KMS-11 (cell line): ENCODE data around the gene ZNRF1.

Source experiments
- H2AFZ ChIP-seq: fragments of 200-600 bp; sonication (generic); 2 replicates; pipeline ENCODE4 v1.6.1; 2016; ENCODE audit warnings: antibody characterized with exemption, mixed run types, low read depth
- H3K27ac ChIP-seq: fragments of 200-600 bp; sonication (generic); 2 replicates; pipeline ENCODE4 v1.6.1; 2016; ENCODE audit warnings: mild to moderate bottlenecking, mixed run types
- H3K27me3 ChIP-seq: fragments of 200-600 bp; sonication (generic); 2 replicates; pipeline ENCODE4 v1.6.1; 2017; ENCODE audit warnings: mild to moderate bottlenecking, low read depth, mixed run types, moderate library complexity; ENCODE audit not compliant: insufficient read depth
- H3K36me3 ChIP-seq: fragments of 200-600 bp; sonication (generic); 2 replicates; pipeline ENCODE4 v1.6.1; 2017; ENCODE audit warnings: mild to moderate bottlenecking, mixed run types; ENCODE audit not compliant: insufficient read depth
- H3K4me1 ChIP-seq: fragments of 200-600 bp; sonication (generic); 2 replicates; pipeline ENCODE4 v1.6.1; 2016; ENCODE audit warnings: mild to moderate bottlenecking, low read depth, mixed run types; ENCODE audit not compliant: poor library complexity, severe bottlenecking
- H3K4me2 ChIP-seq: fragments of 200-600 bp; sonication (generic); 2 replicates; pipeline ENCODE4 v1.7.0; 2016; ENCODE audit warnings: mild to moderate bottlenecking, mixed run types
- H3K4me3 ChIP-seq: fragments of 200-600 bp; sonication (generic); IDR thresholded peaks from 2 replicates; pipeline ENCODE4 v1.6.1; 2017; ENCODE audit warnings: low read depth, low read length, mixed read lengths; ENCODE audit not compliant: insufficient read depth
- H3K79me2 ChIP-seq: fragments of 200-600 bp; sonication (generic); 2 replicates; pipeline ENCODE4 v1.6.1; 2016; ENCODE audit warnings: low read depth, mixed run types; ENCODE audit not compliant: insufficient read depth
- H3K9ac ChIP-seq: fragments of 200-600 bp; sonication (generic); 2 replicates; pipeline ENCODE4 v1.6.1; 2016; ENCODE audit warnings: mild to moderate bottlenecking, mixed run types
- H4K20me1 ChIP-seq: fragments of 200-600 bp; sonication (generic); 2 replicates; pipeline ENCODE4 v1.6.1; 2016; ENCODE audit warnings: mild to moderate bottlenecking, mixed run types; ENCODE audit not compliant: insufficient read depth
- CTCF ChIP-seq: fragments of 200-600 bp; sonication (generic); conservative IDR thresholded peaks from 2 replicates; pipeline ENCODE4 v1.6.1; 2017; ENCODE audit warnings: low read depth, mild to moderate bottlenecking, antibody characterized with exemption, low read length, moderate library complexity, mixed read lengths

Gene ZNRF1

GRCh38 chr16:75002474-75002873 is 3.6 kb downstream of the ZNRF1 start:
- no peaks in the 10 kb centered on the region; the same call in 1 of the 2 replicates for H3K79me2 ChIP-seq
- peaks cover 19% of the 10 kb centered on the region for H3K4me1 ChIP-seq
- no peaks in the 10 kb centered on the region for H3K27me3 ChIP-seq
- TF ChIP-seq CTCF, result no peak
- no peaks in the 10 kb centered on the region for H3K36me3 ChIP-seq
- no peaks in the 10 kb centered on the region for H4K20me1 ChIP-seq
- no peak overlapping the region for H2AFZ ChIP-seq
- no peak overlapping the region for H3K4me3 ChIP-seq
- H3K4me2 ChIP-seq, result no peak overlapping the region
- no peak overlapping the region for H3K9ac ChIP-seq
- H3K27ac ChIP-seq, result no peak overlapping the region

GRCh38 chr16:75003931-75004330 is 5.1 kb downstream of the ZNRF1 start:
- H3K36me3 ChIP-seq, result no peaks in the 10 kb centered on the region
- no peaks in the 10 kb centered on the region for H3K27me3 ChIP-seq
- no peak overlapping the region for H3K27ac ChIP-seq
- peaks cover 14% of the 10 kb centered on the region for H3K4me1 ChIP-seq
- no peak for TF ChIP-seq CTCF
- no peak overlapping the region for H3K4me3 ChIP-seq
- H3K79me2 ChIP-seq, result no peaks in the 10 kb centered on the region; the same call in 1 of the 2 replicates
- no peak overlapping the region for H2AFZ ChIP-seq
- H4K20me1 ChIP-seq, result no peaks in the 10 kb centered on the region
- H3K9ac ChIP-seq, result no peak overlapping the region
- no peak overlapping the region for H3K4me2 ChIP-seq

GRCh38 chr16:75004460-75004859 is 5.6 kb downstream of the ZNRF1 start:
- no peak overlapping the region for H2AFZ ChIP-seq
- H3K4me2 ChIP-seq, result no peak overlapping the region
- H3K4me1 ChIP-seq, result peaks cover 14% of the 10 kb centered on the region
- H4K20me1 ChIP-seq, result no peaks in the 10 kb centered on the region
- no peak overlapping the region for H3K4me3 ChIP-seq
- no peak for TF ChIP-seq CTCF
- no peaks in the 10 kb centered on the region; the same call in 1 of the 2 replicates for H3K79me2 ChIP-seq
- no peak overlapping the region for H3K9ac ChIP-seq
- H3K27me3 ChIP-seq, result no peaks in the 10 kb centered on the region
- H3K36me3 ChIP-seq, result no peaks in the 10 kb centered on the region
- no peak overlapping the region for H3K27ac ChIP-seq

GRCh38 chr16:75005697-75006096 is 6.9 kb downstream of the ZNRF1 start:
- Histone ChIP-seq H3K79me2 (no peaks in the 10 kb centered on the region; the same call in 1 of the 2 replicates), H3K27me3 (no peaks in the 10 kb centered on the region), H3K27ac (no peak overlapping the region), H3K9ac (no peak overlapping the region), H3K4me3 (no peak overlapping the region), H3K36me3 (no peaks in the 10 kb centered on the region), H2AFZ (no peak overlapping the region), H3K4me2 (no peak overlapping the region), H4K20me1 (no peaks in the 10 kb centered on the region), H3K4me1 (peaks cover 6% of the 10 kb centered on the region)
- TF ChIP-seq CTCF, result no peak

- H3K4me3 ChIP-seq, result no peak overlapping the region
Measured at GRCh38 chr16:75007443-75007842, 8.6 kb downstream of the ZNRF1 start.

More at GRCh38 chr16:75007443-75007842, 8.6 kb downstream of the ZNRF1 start:
- H3K4me2 ChIP-seq, result no peak overlapping the region
- H2AFZ ChIP-seq, result no peak overlapping the region
- no peaks in the 10 kb centered on the region for H3K27me3 ChIP-seq
- no peak overlapping the region for H3K9ac ChIP-seq
- H3K4me1 ChIP-seq, result peaks cover 17% of the 10 kb centered on the region
- H3K36me3 ChIP-seq, result no peaks in the 10 kb centered on the region
- peaks cover 2% of the 10 kb centered on the region; the same call in 1 of the 2 replicates for H3K79me2 ChIP-seq
- no peaks in the 10 kb centered on the region for H4K20me1 ChIP-seq
- no peak overlapping the region for H3K27ac ChIP-seq
- no peak for TF ChIP-seq CTCF
